Tibial nerve (tissue), 4 donors: ENCODE results near the gene THSD4. TPM values are rescaled to one million over a fixed set of nuclear protein-coding genes. Genes with fewer than 3 reads are reported as not detected.

Experiments used
- DNase-seq, 2 donors: peaks; one replicate each; pipeline ENCODE4 v3.0.0-alpha.2; 2019; ENCODE audit warnings: low spot score in 2 of 2
- H3K27ac ChIP-seq, 4 donors: fragments of 200-600 bp; sonication (generic) in 3 of 4; one replicate each; pipeline ENCODE4 v1.5.1; 2017 to 2019; ENCODE audit warnings: mild to moderate bottlenecking in 1 of 4
- H3K27me3 ChIP-seq, 2 donors: fragments of 200-600 bp; sonication (generic) in 1 of 2; one replicate each; pipeline versions ENCODE4 v1.5.1 to v1.6.0; 2017 to 2019
- H3K36me3 ChIP-seq, 3 donors: fragments of 200-600 bp; sonication (generic); one replicate each; pipeline ENCODE4 v1.5.1; 2018 to 2019
- H3K4me1 ChIP-seq, 4 donors: fragments of 200-600 bp; sonication (generic) in 3 of 4; one replicate each; pipeline ENCODE4 v1.5.1; 2017 to 2019
- H3K4me3 ChIP-seq, 4 donors: fragments of 200-600 bp; sonication (generic) in 3 of 4; one replicate each; pipeline ENCODE4 v1.5.1; 2017 to 2019; ENCODE audit warnings: mild to moderate bottlenecking in 1 of 4, moderate library complexity in 1 of 4
- H3K9me3 ChIP-seq, 4 donors: fragments of 200-600 bp; sonication (generic) in 3 of 4; one replicate each; pipeline ENCODE4 v1.5.1; 2017 to 2019
- EP300 ChIP-seq, 2 donors: sonication (generic); formaldehyde crosslinking; IDR thresholded peaks; one replicate each; pipeline ENCODE4 v1.6.1; 2017; ENCODE audit warnings: antibody characterized with exemption in 2 of 2, mild to moderate bottlenecking in 1 of 2
- POLR2A ChIP-seq, 2 donors: fragments of 450-650 bp; IDR thresholded peaks; one replicate each; pipeline ENCODE4 v1.6.1; 2017; ENCODE audit warnings: antibody characterized with exemption in 2 of 2, mild to moderate bottlenecking in 2 of 2, moderate library complexity in 2 of 2
- WGBS, 2 donors: methylation state at CpG; one replicate each; pipeline ENCODE4 v1.1.5; 2018; 5-methylcytosine and 5-hydroxymethylcytosine counted together
- total RNA-seq, 4 donors: library from RNA; depleted of rRNA; stranded (reverse); fragments of >200 nt; gene quantifications; one replicate each; pipeline ENCODE4 v1.1.0, GENCODE V29; 2016
- TF ChIP-seq, protein P1 (sequence below), 5 experiments: fragments of 200-600 bp in 3 of 5; fragments of 450-650 bp in 2 of 5; sonication (generic) in 3 of 5; IDR thresholded peaks; one replicate each; pipeline ENCODE4 v1.5.1; 2016 to 2019; ENCODE audit warnings: antibody characterized with exemption in 5 of 5, mild to moderate bottlenecking in 3 of 5, moderate library complexity in 2 of 5

The THSD4 gene
- total RNA-seq, 4 donors from 2014 or later = 9.6 to 25.1 (median 21.2) TPM

DNA sequence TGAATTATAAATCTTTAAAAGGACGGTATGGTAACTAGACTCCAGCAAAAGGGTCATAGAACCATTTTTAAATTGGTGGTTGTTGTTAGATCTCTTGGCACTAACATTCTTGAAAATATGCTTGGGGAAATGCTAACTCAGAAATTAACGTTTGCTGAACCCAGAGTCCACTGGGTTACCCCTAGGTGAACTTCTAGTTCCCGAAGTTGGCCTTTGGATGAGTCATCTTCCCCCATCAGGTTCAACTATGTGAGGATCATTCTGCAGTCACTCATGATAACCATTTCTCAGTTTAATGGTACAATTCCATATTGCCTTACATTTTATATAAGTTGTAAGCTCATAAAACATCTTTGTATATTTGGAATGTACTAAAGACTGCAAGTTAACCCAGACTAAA is 204.7 kb downstream of the THSD4 start:
- 71 to 76% methylated on average over 3 of the region's 3 CpGs for WGBS, 2 donors

DNA sequence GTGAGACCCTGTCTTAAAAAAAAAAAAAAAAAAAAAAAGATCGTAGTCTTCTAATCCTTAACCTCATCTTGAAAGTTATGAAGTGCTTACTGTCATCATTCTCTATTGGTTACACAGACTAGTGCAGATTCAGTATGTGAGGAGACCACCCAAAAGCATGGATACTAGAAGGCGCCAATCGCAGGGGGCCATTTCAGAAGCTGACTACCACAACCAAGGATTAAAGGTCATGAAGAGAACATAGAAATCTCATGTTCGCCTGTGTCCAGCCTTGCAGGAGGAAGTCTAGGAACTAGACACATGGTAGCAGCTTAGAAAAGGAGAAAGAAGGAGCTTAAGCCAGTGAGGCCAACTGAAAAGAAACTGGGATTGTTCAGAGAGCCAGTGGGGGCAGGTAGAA is 207.8 kb downstream of the THSD4 start:
- Histone ChIP-seq H3K4me1 (peaks cover 0 to under 1% (median 0%) of the 10 kb centered on the region in 4 donors), H3K36me3 (no peaks in the 10 kb centered on the region), H3K9me3 (no peaks in the 10 kb centered on the region), H3K27ac (no peak overlapping the region), H3K4me3 (no peak overlapping the region), H3K27me3 (no peaks in the 10 kb centered on the region)
- 71 to 94% methylated on average over 4 of the region's 4 CpGs for WGBS, 2 donors
- no peak for DNase-seq
- TF ChIP-seq POLR2A (IDR thresholded peaks at IDR 0.05) = no peak
- TF ChIP-seq, protein P1, sequence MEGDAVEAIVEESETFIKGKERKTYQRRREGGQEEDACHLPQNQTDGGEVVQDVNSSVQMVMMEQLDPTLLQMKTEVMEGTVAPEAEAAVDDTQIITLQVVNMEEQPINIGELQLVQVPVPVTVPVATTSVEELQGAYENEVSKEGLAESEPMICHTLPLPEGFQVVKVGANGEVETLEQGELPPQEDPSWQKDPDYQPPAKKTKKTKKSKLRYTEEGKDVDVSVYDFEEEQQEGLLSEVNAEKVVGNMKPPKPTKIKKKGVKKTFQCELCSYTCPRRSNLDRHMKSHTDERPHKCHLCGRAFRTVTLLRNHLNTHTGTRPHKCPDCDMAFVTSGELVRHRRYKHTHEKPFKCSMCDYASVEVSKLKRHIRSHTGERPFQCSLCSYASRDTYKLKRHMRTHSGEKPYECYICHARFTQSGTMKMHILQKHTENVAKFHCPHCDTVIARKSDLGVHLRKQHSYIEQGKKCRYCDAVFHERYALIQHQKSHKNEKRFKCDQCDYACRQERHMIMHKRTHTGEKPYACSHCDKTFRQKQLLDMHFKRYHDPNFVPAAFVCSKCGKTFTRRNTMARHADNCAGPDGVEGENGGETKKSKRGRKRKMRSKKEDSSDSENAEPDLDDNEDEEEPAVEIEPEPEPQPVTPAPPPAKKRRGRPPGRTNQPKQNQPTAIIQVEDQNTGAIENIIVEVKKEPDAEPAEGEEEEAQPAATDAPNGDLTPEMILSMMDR (IDR thresholded peaks at IDR 0.05) = no peak
- TF ChIP-seq EP300 (IDR thresholded peaks at IDR 0.05) = no peak

More for the DNA sequence above, 204.7 kb downstream of the THSD4 start:
- TF ChIP-seq, protein P1 (IDR thresholded peaks at IDR 0.05) = no peak
- TF ChIP-seq POLR2A (IDR thresholded peaks at IDR 0.05) = no peak
- TF ChIP-seq EP300 (IDR thresholded peaks at IDR 0.05) = no peak
- Histone ChIP-seq H3K36me3 (no peaks in the 10 kb centered on the region), H3K4me3 (no peak overlapping the region), H3K9me3 (no peaks in the 10 kb centered on the region), H3K27me3 (no peaks in the 10 kb centered on the region), H3K27ac (no peak overlapping the region), H3K4me1 (no peaks in the 10 kb centered on the region)
- no peak for DNase-seq

DNA sequence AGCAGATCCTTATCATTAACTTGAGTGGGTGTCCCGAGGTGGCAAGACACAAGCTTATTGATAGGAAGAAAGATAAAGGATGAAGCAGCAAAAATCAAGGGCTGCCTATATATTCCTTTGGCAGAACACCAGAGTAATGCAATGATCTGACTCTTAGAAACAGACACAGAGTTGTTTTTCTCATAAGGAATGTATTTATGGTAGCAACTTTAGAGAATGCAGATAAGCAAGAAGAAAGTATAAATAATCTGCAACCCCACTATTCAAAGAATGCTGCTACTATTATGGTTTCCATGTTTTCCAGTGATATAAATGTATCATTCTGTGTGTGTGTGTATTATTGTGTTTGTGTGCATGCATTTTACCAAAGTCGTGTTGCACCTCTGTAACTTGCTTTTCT is 208.3 kb downstream of the THSD4 start:
- no peak overlapping the region for H3K27ac ChIP-seq
- 71 to 73% methylated on average over 2 of the region's 2 CpGs for WGBS, 2 donors
- H3K9me3 ChIP-seq = no peaks in the 10 kb centered on the region
- H3K36me3 ChIP-seq = no peaks in the 10 kb centered on the region
- TF ChIP-seq, protein P1 (IDR thresholded peaks at IDR 0.05) = no peak
- TF ChIP-seq POLR2A (IDR thresholded peaks at IDR 0.05) (no peak), EP300 (IDR thresholded peaks at IDR 0.05) (no peak)
- no peaks in the 10 kb centered on the region for H3K27me3 ChIP-seq
- peaks cover 0 to 3% (median 0%) of the 10 kb centered on the region in 4 donors for H3K4me1 ChIP-seq
- no peak for DNase-seq
- H3K4me3 ChIP-seq = no peak overlapping the region

DNA sequence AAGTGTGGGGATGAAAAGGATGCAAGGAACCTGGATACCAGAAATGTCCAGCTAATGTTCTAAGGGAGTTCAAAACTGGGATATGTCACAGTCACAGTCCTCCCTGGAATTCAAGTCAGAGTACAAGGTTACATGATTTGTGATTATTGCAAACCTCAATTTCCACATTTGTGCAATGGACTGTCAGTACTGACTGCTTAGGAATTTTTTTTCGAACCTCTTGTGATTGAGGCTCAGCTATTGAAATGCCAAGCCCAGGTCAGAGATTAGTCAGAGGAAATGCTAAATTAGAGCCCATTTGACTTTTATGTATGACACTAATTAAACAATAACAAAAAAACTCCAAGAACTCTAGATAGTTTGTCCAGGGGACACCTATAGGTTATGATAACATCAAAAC is 210.2 kb downstream of the THSD4 start:
- Histone ChIP-seq H3K27me3 (no peaks in the 10 kb centered on the region), H3K36me3 (no peaks in the 10 kb centered on the region), H3K27ac (no peak overlapping the region), H3K4me3 (no peak overlapping the region), H3K9me3 (no peaks in the 10 kb centered on the region), H3K4me1 (peaks cover 0 to 11% (median 2%) of the 10 kb centered on the region in 4 donors)
- 58 to 62% methylated on average over 1 of the region's 1 CpG for WGBS, 2 donors
- TF ChIP-seq EP300 (IDR thresholded peaks at IDR 0.05) (no peak), POLR2A (IDR thresholded peaks at IDR 0.05) (no peak)
- TF ChIP-seq, protein P1 (IDR thresholded peaks at IDR 0.05) = no peak
- no peak for DNase-seq

DNA sequence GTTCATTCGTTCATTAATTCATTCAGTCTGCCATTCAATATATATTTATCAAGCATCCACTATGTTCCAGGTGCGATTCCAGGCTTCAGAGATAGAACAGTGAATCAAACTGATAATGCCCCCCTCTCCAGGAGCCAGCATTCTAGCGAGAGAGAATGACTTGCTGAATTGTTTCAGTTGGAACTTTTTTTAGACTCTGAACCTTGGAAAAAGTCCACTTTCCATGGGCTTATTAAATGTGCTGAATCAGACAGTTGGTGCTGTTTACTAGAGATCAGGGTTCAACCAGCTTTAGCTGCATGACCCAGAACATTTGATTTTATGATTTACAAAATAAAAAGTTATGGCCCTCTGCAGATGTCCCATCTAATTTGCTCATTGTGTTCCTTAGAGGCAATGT is 213.2 kb downstream of the THSD4 start:
- Histone ChIP-seq H3K9me3 (no peaks in the 10 kb centered on the region), H3K36me3 (no peaks in the 10 kb centered on the region), H3K27me3 (no peaks in the 10 kb centered on the region), H3K4me1 (peaks cover 0 to 15% (median 2%) of the 10 kb centered on the region in 4 donors), H3K4me3 (no peak overlapping the region), H3K27ac (peak overlapping the region in 3 of 4 donors; percentile 40 to 85 (median 79))
- DNase-seq = no peak
- TF ChIP-seq EP300 (IDR thresholded peaks at IDR 0.05) (no peak), POLR2A (IDR thresholded peaks at IDR 0.05) (no peak)
- TF ChIP-seq, protein P1 (IDR thresholded peaks at IDR 0.05) = no peak
- WGBS, 2 donors = 57 to 61% methylated on average over 3 of the region's 3 CpGs
